Activated T-helper 1 cell treated with anti-CD3 and anti-CD28 coated beads, Interleukin-12 subunit alpha, Interleukin-12 subunit beta, Interleukin-2, Interleukin-4 antibody, amounts not matched to agents 30 ng/mL and 10 ng/mL and 1 ng/mL, durations not matched to agents 14 hours and 24 hours and 36 hours (primary cell): ENCODE data around the gene FBXO15. TPM values are rescaled to one million over a fixed set of nuclear protein-coding genes. Genes with fewer than 3 reads are reported as not detected.

Experiments
- DNase-seq: peaks from one replicate; pipeline ENCODE4 v3.0.0; 2021; ENCODE audit warnings: low spot score
- H3K27ac Mint-ChIP-seq: one replicate; pipeline ENCODE4 v1.8.0; 2021; ENCODE audit warnings: mild to moderate bottlenecking, mixed read lengths
- H3K27me3 Mint-ChIP-seq: one replicate; pipeline ENCODE4 v1.8.0; 2022; ENCODE audit warnings: mild to moderate bottlenecking, moderate library complexity, mixed read lengths; ENCODE audit not compliant: insufficient read depth
- H3K36me3 Mint-ChIP-seq: one replicate; pipeline ENCODE4 v1.8.0; 2021; ENCODE audit warnings: low read depth, mixed read lengths
- H3K4me1 Mint-ChIP-seq: one replicate; pipeline ENCODE4 v1.8.0; 2021; ENCODE audit warnings: low read depth, mixed read lengths
- H3K4me3 Mint-ChIP-seq: one replicate; pipeline ENCODE4 v1.8.0; 2021; ENCODE audit warnings: mild to moderate bottlenecking, moderate library complexity, mixed read lengths
- H3K9me3 Mint-ChIP-seq: one replicate; pipeline ENCODE4 v1.8.0; 2021; ENCODE audit warnings: mixed read lengths
- intact Hi-C: fragments of 100-400 bp; cut with micrococcal nuclease; formaldehyde crosslinking; loops from one replicate; pipeline ENCODE4 v1.15.1; 2024
- total RNA-seq: library from RNA; stranded (reverse); gene quantifications from 2 replicates; pipeline ENCODE4 v1.2.3, GENCODE V29; 2022

FBXO15 gene, protein sequence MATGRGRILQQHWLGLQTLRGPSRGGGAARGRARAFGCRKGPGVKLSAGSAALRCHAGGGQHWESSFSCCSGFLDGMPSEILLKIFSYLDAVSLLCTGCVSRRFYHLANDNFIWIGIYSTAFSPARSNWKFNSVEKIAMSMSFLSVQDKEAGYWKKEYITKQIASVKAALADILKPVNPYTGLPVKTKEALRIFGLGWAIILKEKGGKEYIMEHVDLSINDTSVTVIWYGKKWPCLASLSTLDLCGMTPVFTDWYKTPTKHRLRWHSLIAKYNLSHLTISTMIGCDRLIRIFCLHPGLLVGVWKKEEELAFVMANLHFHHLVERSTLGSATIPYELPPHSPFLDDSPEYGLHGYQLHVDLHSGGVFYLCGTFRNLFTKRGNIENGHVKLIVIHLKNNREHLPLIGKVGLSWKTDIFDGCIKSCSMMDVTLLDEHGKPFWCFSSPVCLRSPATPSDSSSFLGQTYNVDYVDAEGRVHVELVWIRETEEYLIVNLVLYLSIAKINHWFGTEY
- 0.83 and 1.0 TPM in 2 replicates for total RNA-seq

- intact Hi-C loops, result loop anchor here (1.0 to 2.0 kb wide), 12 partner anchors 8 to 1061 kb away; partner anchors contain the start of genes PTGR3 and ZNF407
- H3K27ac Mint-ChIP-seq, result peak within 1 kb of the TSS; percentile 96
- H3K4me1 Mint-ChIP-seq, result peaks cover 51% of the 10 kb centered on the region
Observed at GRCh38 chr18:74147779-74148542, at the start of gene FBXO15, which contains the start of gene TIMM21. TSS of gene FBXO15 (minus strand) at chr18:74147834. CDS start at chr18:74147785, 49 bp downstream. TSS of gene TIMM21 (plus strand) at chr18:74148523. CDS start at chr18:74148809, 286 bp downstream.

DNA sequence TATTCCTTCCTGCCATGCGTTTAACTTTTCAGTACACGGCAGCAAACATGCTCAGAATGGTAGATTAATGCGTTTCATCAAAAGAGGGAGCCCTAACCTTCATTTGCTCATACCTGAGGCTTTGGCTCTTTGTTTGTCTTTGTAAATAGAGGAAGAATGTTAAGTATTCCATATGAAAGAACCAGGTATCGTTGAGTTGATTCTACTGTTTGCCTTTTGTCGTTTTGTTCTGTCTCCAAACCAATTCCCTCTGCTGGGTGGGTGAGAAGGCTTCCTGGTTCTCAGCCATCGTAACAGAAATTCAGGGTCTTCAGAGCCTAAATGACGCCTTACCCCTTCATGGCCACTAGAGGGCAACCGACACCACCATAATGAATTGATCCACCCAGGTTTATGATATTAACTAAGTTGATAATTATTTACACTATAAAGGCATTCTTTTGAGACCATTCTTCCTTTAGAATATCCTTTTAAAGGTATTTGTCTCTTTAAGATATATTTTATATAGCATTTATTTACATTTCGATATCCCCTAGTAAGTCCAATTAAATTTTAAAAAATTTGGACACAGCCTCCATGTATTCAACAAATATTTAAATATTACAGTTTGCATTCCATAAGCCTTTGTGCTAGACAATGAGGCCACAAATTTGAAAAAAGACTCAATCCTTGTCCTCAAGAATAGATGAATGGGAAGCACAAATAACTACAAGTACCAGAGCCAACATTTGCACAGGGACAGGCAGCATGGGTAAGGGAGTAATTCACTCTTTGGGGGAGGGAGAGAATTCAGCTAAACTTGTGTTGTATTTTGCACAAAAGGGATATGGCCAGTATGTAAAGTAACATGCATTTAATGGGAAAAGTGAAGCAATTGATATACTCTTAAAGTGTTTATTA, 48.8 kb upstream of the FBXO15 start:
- intact Hi-C loops, result loop anchor here (1.0 to 2.0 kb wide), 5 partner anchors 48 to 356 kb away; partner anchors contain the start of genes CYB5A and TIMM21
- Mint-ChIP-seq H3K27ac (no peak overlapping the region), H3K36me3 (no peaks in the 10 kb centered on the region), H3K4me3 (peak overlapping the region; percentile 68), H3K9me3 (no peaks in the 10 kb centered on the region), H3K27me3 (peaks cover 5% of the 10 kb centered on the region), H3K4me1 (peaks cover 7% of the 10 kb centered on the region)
- peak; percentile 17 for DNase-seq

More at GRCh38 chr18:74147779-74148542, at the start of gene FBXO15, which contains the start of gene TIMM21:
- DNase-seq, result peak; percentile 94
- Mint-ChIP-seq H3K4me3 (peak within 1 kb of the TSS; percentile 92), H3K9me3 (no peaks in the 10 kb centered on the region), H3K36me3 (peaks cover 6% of the 10 kb centered on the region), H3K27me3 (peaks cover 8% of the 10 kb centered on the region)

DNA sequence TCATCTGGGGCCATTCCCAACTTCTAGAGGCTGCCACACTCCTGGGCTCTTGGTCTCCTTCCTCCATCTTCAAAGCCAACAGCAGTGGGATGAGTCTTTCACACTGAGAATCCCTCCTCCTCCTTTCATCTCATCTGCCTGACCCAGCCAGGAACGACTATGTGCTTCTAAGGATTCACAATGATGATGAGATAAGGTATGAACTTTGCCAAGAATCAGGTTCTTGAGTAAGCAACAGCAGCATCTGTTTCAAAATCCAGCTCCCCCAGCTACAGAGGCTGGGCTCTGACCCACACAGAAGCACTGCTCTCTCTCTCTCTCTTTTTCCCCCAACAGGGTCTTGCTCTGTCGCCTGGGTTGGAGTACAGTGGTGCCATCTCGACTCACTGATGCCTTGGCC, 47.1 kb upstream of the FBXO15 start:
- H3K27me3 Mint-ChIP-seq, result peaks cover 7% of the 10 kb centered on the region
- no peaks in the 10 kb centered on the region for H3K9me3 Mint-ChIP-seq
- peaks cover 7% of the 10 kb centered on the region for H3K4me1 Mint-ChIP-seq
- DNase-seq, result no peak
- no peaks in the 10 kb centered on the region for H3K36me3 Mint-ChIP-seq
- no peak overlapping the region for H3K27ac Mint-ChIP-seq
- H3K4me3 Mint-ChIP-seq, result no peak overlapping the region
- intact Hi-C loops, result no loop called here

DNA sequence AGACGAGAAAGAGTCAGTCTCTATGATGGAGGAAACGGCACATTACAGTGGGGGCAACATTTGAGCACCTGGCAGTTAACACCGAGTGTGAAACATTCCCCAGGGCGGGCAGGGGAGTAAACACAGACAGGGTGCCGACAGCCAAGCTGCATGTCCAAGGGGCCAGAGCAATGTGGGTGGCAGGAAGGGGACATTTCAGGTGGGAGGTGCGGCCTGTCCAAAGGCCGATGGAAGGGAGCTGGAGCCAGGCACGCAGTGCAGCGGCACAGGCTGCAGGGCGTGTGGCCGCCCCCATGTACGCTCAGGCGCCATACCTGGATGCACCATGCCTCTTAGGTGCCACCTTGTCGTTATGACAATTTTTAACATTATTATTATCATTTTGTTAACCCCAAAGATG, 43.9 kb upstream of the FBXO15 start:
- H3K4me3 Mint-ChIP-seq, result no peak overlapping the region
- peaks cover 7% of the 10 kb centered on the region for H3K27me3 Mint-ChIP-seq
- H3K9me3 Mint-ChIP-seq, result no peaks in the 10 kb centered on the region
- intact Hi-C loops, result no loop called here
- H3K27ac Mint-ChIP-seq, result no peak overlapping the region
- H3K36me3 Mint-ChIP-seq, result no peaks in the 10 kb centered on the region
- no peak for DNase-seq
- H3K4me1 Mint-ChIP-seq, result peaks cover 7% of the 10 kb centered on the region

DNA sequence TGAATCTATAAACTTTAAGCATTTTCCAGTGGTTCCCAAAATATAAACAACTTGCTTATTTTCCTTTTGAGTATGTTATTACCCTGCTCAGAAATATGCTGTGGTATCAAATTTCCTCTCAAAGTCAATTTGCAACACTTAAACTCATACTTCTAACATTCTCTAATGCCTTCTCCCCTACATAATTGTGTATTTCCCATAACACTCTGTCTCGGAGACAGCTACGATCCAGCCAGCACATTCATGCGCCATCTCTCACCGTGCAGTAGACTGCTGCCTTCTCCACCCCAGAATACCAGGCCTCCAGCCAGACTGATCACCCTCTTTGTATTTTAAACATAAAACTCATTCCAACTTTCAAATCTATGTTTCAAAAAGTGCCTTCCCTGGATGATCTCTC, 42.5 kb upstream of the FBXO15 start:
- intact Hi-C loops, result no loop called here
- no peak for DNase-seq
- Mint-ChIP-seq H3K27ac (no peak overlapping the region), H3K27me3 (peaks cover 7% of the 10 kb centered on the region), H3K4me3 (no peak overlapping the region), H3K9me3 (no peaks in the 10 kb centered on the region), H3K36me3 (no peaks in the 10 kb centered on the region), H3K4me1 (no peaks in the 10 kb centered on the region)

- intact Hi-C loops, result no loop called here
- peaks cover 6% of the 10 kb centered on the region for H3K27me3 Mint-ChIP-seq
Observed at GRCh38 chr18:74186661-74187060, 39.0 kb upstream of the FBXO15 start.

GRCh38 chr18:74185860-74186259, 38.2 kb upstream of the FBXO15 start:
- DNase-seq, result no peak
- Mint-ChIP-seq H3K4me3 (no peak overlapping the region), H3K36me3 (no peaks in the 10 kb centered on the region), H3K27me3 (peaks cover 4% of the 10 kb centered on the region), H3K27ac (no peak overlapping the region), H3K4me1 (no peaks in the 10 kb centered on the region), H3K9me3 (no peaks in the 10 kb centered on the region)
- intact Hi-C loops, result no loop called here

More at GRCh38 chr18:74186661-74187060, 39.0 kb upstream of the FBXO15 start:
- no peaks in the 10 kb centered on the region for H3K9me3 Mint-ChIP-seq
- H3K4me1 Mint-ChIP-seq, result no peaks in the 10 kb centered on the region
- H3K27ac Mint-ChIP-seq, result no peak overlapping the region
- DNase-seq, result no peak
- no peaks in the 10 kb centered on the region for H3K36me3 Mint-ChIP-seq
- no peak overlapping the region for H3K4me3 Mint-ChIP-seq

GRCh38 chr18:74184875-74185274, 37.2 kb upstream of the FBXO15 start:
- DNase-seq, result no peak
- no peak overlapping the region for H3K27ac Mint-ChIP-seq
- intact Hi-C loops, result no loop called here
- no peak overlapping the region for H3K4me3 Mint-ChIP-seq
- H3K36me3 Mint-ChIP-seq, result no peaks in the 10 kb centered on the region
- peaks cover 7% of the 10 kb centered on the region for H3K27me3 Mint-ChIP-seq
- H3K9me3 Mint-ChIP-seq, result no peaks in the 10 kb centered on the region
- H3K4me1 Mint-ChIP-seq, result no peaks in the 10 kb centered on the region

DNA sequence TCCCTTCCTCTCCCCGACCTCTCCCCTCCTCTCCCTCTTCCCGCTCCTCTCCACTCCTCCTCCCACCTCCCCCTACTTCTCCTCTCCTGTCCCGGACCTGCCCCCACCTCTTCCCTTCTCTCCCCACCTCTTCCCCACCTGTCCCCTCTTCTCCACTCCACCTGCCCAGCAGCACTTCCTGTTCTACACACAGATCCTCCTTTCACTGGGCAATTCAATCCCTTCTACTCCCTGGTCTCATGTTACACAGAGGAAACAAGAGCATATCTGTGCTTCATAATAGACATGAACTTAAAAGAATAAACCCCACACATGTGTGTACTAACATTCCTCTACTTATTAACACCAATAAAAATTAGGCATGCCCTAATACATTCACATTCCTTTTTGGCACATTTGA, 35.5 kb upstream of the FBXO15 start:
- Mint-ChIP-seq H3K9me3 (no peaks in the 10 kb centered on the region), H3K27ac (no peak overlapping the region), H3K27me3 (peaks cover 8% of the 10 kb centered on the region), H3K4me3 (no peak overlapping the region), H3K36me3 (no peaks in the 10 kb centered on the region), H3K4me1 (no peaks in the 10 kb centered on the region)
- intact Hi-C loops, result no loop called here
- DNase-seq, result no peak

- H3K27me3 Mint-ChIP-seq, result peaks cover 5% of the 10 kb centered on the region
- no peak for DNase-seq
- no peak overlapping the region for H3K4me3 Mint-ChIP-seq
- no peaks in the 10 kb centered on the region for H3K9me3 Mint-ChIP-seq
- intact Hi-C loops, result no loop called here
- H3K4me1 Mint-ChIP-seq, result no peaks in the 10 kb centered on the region
- no peak overlapping the region for H3K27ac Mint-ChIP-seq
- no peaks in the 10 kb centered on the region for H3K36me3 Mint-ChIP-seq
Observed at GRCh38 chr18:74182335-74182734, 34.7 kb upstream of the FBXO15 start.

GRCh38 chr18:74179623-74180199, 32.1 kb upstream of the FBXO15 start:
- peaks cover 11% of the 10 kb centered on the region for H3K27me3 Mint-ChIP-seq
- intact Hi-C loops, result no loop called here
- H3K4me1 Mint-ChIP-seq, result no peaks in the 10 kb centered on the region
- H3K4me3 Mint-ChIP-seq, result no peak overlapping the region
- H3K9me3 Mint-ChIP-seq, result no peaks in the 10 kb centered on the region
- H3K27ac Mint-ChIP-seq, result no peak overlapping the region
- H3K36me3 Mint-ChIP-seq, result no peaks in the 10 kb centered on the region
- DNase-seq, result no peak

DNA sequence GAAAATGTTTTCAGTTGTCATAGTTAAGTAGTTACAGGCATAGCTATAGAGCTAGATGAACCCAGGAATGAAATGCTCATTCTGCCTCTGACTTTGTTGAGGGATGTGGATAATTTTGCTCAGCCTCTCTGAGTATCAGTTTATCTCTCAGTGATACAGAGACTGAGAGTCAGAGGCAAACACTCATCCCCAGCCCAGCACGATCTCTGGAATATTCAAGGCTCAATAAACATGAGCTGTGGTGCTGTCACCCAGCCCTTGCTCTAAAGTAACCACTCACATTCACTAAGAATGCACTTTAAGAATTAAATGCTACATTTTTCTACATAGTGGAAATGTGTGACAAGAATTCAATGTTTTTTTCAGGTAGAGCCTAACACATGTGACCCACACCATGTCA, 31.2 kb upstream of the FBXO15 start:
- peaks cover 11% of the 10 kb centered on the region for H3K27me3 Mint-ChIP-seq
- no peak for DNase-seq
- no peak overlapping the region for H3K27ac Mint-ChIP-seq
- H3K36me3 Mint-ChIP-seq, result no peaks in the 10 kb centered on the region
- no peaks in the 10 kb centered on the region for H3K9me3 Mint-ChIP-seq
- intact Hi-C loops, result no loop called here
- no peaks in the 10 kb centered on the region for H3K4me1 Mint-ChIP-seq
- H3K4me3 Mint-ChIP-seq, result no peak overlapping the region
